Posterior vena cava (tissue), 2 donors: Measurements from ENCODE around the gene DYNLL2. TPM values are rescaled to one million over a fixed set of nuclear protein-coding genes. Genes with fewer than 3 reads are reported as not detected.
"Not testable (repeated sequence)": the region's sequence is repeated elsewhere in the genome, so short reads cannot be mapped to it uniquely, and the experiment has no call there.

Source experiments
- DNase-seq: peaks from one replicate; pipeline ENCODE4 v3.0.0-alpha.2; 2020; ENCODE audit warnings: low spot score
- intact Hi-C, 2 donors: fragments of 100-400 bp; cut with DNase I; formaldehyde crosslinking; loops; one replicate each; pipeline versions ENCODE4 v1.14.1 to v1.14.2; 2022 to 2023
- total RNA-seq, 2 donors: library from RNA; stranded (reverse); fragmentation: NEBNext Ultra II Directional; extraction: Animal tissue kit (Norgen Biotek cat#: 25700); gene quantifications; one replicate each; pipeline ENCODE4 v1.2.1, GENCODE V29; 2021
- donor health status: DM: yes; HTN: yes; CAD: no.
- donor health status: DM: yes; HTN: yes; CAD: no.

Gene DYNLL2
- total RNA-seq, 2 donors from 2014 or later: 30.6 to 35.4 TPM

GRCh38 chr17:58143335-58143734, 60.1 kb downstream of the DYNLL2 start:
- intact Hi-C loops: loop anchor here in 1 of 2 donors (10.0 kb wide), 1 partner anchor 99 kb away; no protein-coding TSS in a partner anchor
- not testable (repeated sequence) for DNase-seq

GRCh38 chr17:58144801-58145200, 61.6 kb downstream of the DYNLL2 start:
- DNase-seq: no peak
- intact Hi-C loops: loop anchor here in 1 of 2 donors (10.0 kb wide), 1 partner anchor 100 kb away; no protein-coding TSS in a partner anchor

Other genes with a start within 250 kb of the DYNLL2 start
- gene MRPS23, start 233.4 kb upstream of the DYNLL2 start, total RNA-seq: 10 to 100 TPM; 25.2 to 26.5 TPM
- 10 to 100 TPM; 42.3 to 43.6 TPM for gene CUEDC1, start 128.0 kb upstream of the DYNLL2 start, total RNA-seq
- 10 to 100 TPM; 56.1 to 61.8 TPM for gene VEZF1, start 95.2 kb upstream of the DYNLL2 start, total RNA-seq
- 100 to 1,000 TPM; 120 to 152 TPM for gene SRSF1, start 76.2 kb upstream of the DYNLL2 start, total RNA-seq
- not detected for gene OR4D1, start 65.0 kb downstream of the DYNLL2 start, total RNA-seq
- not detected for gene OR4D2, start 83.6 kb downstream of the DYNLL2 start, total RNA-seq
- not detected for gene EPX, start 109.3 kb downstream of the DYNLL2 start, total RNA-seq
- gene MKS1, start 135.8 kb downstream of the DYNLL2 start, total RNA-seq: 1 to 10 TPM; 9.4 to 9.7 TPM
- not detected for gene LPO, start 155.2 kb downstream of the DYNLL2 start, total RNA-seq
- under 1 TPM; 0.74 to 0.86 TPM for gene MPO, start 197.5 kb downstream of the DYNLL2 start, total RNA-seq
- 1 to 10 TPM; 8.2 to 10.0 TPM for gene TSPOAP1, start 245.4 kb downstream of the DYNLL2 start, total RNA-seq